HFFc6 (cell line): ENCODE measurements around the gene NINJ1. TPM values are rescaled to one million over a fixed set of nuclear protein-coding genes. Genes with fewer than 3 reads are reported as not detected.

ENCODE experiments used
- DNase-seq: peaks from one replicate; pipeline ENCODE4 v3.0.0-alpha.2; 2018
- H3K27ac Mint-ChIP-seq: 2 replicates; pipeline ENCODE4 v1.8.0; 2020; ENCODE audit warnings: mild to moderate bottlenecking, mixed read lengths
- H3K27me3 Mint-ChIP-seq: 2 replicates; pipeline ENCODE4 v1.8.0; 2021; ENCODE audit warnings: mild to moderate bottlenecking, moderate library complexity, mixed read lengths; ENCODE audit not compliant: insufficient read depth
- H3K36me3 Mint-ChIP-seq: 2 replicates; pipeline ENCODE4 v1.8.0; 2021; ENCODE audit warnings: low read depth, mixed read lengths
- H3K4me1 Mint-ChIP-seq: 2 replicates; pipeline ENCODE4 v1.8.0; 2020; ENCODE audit warnings: low read depth, mixed read lengths
- H3K4me3 Mint-ChIP-seq: 2 replicates; pipeline ENCODE4 v1.8.0; 2020; ENCODE audit warnings: mild to moderate bottlenecking, moderate library complexity, mixed read lengths
- H3K9me3 Mint-ChIP-seq: 2 replicates; pipeline ENCODE4 v1.8.0; 2020; ENCODE audit warnings: mild to moderate bottlenecking, mixed read lengths
- long read RNA-seq: library from polyadenylated mRNA; unstranded; transcript quantifications from one replicate; pipeline ENCODE4 v2.0.0, GENCODE V29; 2019
- total RNA-seq, 6 experiments: library from RNA; stranded (reverse); fragmentation: NEBNext Ultra II Directional; extraction: Animal tissue kit (Norgen Biotek cat#: 25700); gene quantifications; 2 replicates in 1 of 6; 3 replicates in 5 of 6; pipeline ENCODE4 v1.2.3, GENCODE V29; 2021
- TF ChIP-seq, protein P1 (sequence below): fragments of 200-600 bp; sonication (generic); IDR thresholded peaks from 2 replicates; pipeline ENCODE4 v1.5.0; 2021; ENCODE audit warnings: antibody characterized with exemption, mild to moderate bottlenecking

The NINJ1 gene, protein sequence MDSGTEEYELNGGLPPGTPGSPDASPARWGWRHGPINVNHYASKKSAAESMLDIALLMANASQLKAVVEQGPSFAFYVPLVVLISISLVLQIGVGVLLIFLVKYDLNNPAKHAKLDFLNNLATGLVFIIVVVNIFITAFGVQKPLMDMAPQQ
- 10 to 100 TPM; 23.2 to 28.0 (median 25.6) TPM for total RNA-seq
- long read RNA-seq, transcript NINJ1-201 (4 exons, 1,281 nt): major isoform, 62 of 66 reads
- long read RNA-seq, partial matches to known transcripts: 1 of 66 reads
- long read RNA-seq, other reads (novel, unspliced or antisense): 3 of 66 reads

DNA sequence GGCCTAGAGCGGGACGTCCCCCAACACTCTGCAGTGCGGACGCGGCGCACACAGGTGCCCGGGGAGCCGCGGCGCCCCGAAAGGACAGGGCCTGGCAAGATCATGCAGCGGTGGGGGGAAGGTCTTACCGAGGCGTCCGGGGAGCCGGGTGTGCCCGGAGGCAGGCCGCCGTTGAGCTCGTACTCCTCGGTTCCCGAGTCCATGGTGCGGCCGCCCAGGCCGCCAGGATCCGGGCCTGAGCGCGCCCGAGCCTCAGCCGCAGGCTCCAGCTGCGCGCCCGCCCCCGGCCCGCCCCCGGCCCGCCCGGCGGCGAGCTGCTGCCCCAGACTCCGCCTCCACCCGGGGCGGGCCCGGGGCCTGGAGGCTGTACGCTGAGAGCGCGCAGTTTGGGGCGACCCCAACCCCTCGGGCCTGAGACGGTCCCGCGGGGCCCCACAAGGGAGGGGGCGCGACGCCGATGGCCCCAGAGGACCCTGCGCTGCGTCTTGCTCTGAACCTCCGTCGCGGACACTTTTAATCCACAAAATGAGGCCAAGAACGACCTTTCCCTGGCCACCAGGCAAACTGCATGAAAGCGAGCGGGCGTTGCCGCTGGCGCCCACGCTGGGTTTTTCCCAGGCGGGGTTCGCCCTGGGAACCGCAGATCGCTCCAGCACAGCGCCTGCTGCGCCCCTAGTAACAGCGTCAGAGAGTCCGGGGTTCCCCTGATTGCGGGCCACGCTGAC lies at the start of gene NINJ1:
NINJ1 (minus strand) TSS at position 237 of the 725 bp plus-strand sequence; CDS start at position 203, 34 bp downstream.
- H3K27me3 Mint-ChIP-seq: no peaks in the 10 kb centered on the region
- peak within 1 kb of the TSS; percentile 82 for H3K27ac Mint-ChIP-seq
- H3K4me3 Mint-ChIP-seq: peak within 1 kb of the TSS; percentile 84
- peaks cover 4% of the 10 kb centered on the region for H3K36me3 Mint-ChIP-seq
- no peaks in the 10 kb centered on the region; the same call in 1 of the 2 replicates for H3K9me3 Mint-ChIP-seq
- peak; percentile 13 for DNase-seq
- TF ChIP-seq, protein P1, sequence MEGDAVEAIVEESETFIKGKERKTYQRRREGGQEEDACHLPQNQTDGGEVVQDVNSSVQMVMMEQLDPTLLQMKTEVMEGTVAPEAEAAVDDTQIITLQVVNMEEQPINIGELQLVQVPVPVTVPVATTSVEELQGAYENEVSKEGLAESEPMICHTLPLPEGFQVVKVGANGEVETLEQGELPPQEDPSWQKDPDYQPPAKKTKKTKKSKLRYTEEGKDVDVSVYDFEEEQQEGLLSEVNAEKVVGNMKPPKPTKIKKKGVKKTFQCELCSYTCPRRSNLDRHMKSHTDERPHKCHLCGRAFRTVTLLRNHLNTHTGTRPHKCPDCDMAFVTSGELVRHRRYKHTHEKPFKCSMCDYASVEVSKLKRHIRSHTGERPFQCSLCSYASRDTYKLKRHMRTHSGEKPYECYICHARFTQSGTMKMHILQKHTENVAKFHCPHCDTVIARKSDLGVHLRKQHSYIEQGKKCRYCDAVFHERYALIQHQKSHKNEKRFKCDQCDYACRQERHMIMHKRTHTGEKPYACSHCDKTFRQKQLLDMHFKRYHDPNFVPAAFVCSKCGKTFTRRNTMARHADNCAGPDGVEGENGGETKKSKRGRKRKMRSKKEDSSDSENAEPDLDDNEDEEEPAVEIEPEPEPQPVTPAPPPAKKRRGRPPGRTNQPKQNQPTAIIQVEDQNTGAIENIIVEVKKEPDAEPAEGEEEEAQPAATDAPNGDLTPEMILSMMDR: no peak
- H3K4me1 Mint-ChIP-seq: peaks cover 29% of the 10 kb centered on the region

DNA sequence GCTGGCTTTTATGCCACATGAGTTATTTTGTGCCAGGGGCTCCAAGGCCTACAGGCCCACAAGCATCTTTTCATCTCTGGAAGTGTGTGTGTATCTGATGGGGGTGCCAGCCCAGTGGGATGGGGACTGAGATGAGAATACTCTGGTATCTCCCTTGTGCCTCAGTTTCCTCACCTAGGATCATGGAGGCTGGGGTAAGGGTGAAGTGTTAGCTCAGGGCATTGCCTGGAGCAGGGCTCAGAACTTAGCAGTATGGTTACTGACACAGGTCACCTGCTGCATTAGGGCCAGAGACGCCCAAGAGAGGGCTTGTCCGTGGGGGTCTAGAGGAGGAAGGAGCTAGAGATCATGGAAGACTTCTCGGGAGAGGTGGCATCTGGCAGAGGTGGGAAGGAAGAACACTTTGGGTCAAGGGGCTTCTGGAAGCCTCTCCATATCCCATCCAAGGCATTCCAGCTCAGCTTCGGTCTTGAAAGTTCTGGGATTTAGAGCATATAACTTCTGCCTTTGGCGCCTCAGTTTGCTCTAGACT lies 49.1 kb upstream of the NINJ1 start:
- Mint-ChIP-seq H3K27me3 (peaks cover 40% of the 10 kb centered on the region), H3K27ac (no peak overlapping the region), H3K36me3 (peaks cover 5% of the 10 kb centered on the region; the same call in 1 of the 2 replicates), H3K9me3 (no peaks in the 10 kb centered on the region; the same call in 1 of the 2 replicates), H3K4me1 (no peaks in the 10 kb centered on the region), H3K4me3 (no peak overlapping the region)
- TF ChIP-seq, protein P1: no peak
- no peak for DNase-seq

DNA sequence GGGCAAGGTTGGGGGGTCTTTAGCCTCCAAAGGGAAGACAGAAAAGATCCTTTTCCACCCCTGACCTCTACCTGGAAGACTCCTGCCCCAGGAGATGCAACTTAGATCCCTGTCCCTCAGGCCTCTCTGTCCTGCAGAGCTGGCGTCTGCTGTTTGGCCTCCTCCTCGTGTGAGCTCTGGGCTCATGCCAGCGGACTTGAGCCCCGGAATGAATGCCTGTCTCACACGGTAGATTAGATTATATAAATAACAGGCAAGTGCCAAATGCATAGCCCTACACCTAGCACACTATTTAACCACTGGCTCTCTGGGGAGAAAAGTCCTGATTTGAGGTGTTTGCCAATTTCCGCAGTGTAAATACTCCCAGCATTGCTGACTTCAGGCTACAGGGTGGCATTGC lies 48.5 kb upstream of the NINJ1 start:
- peaks cover 38% of the 10 kb centered on the region for H3K27me3 Mint-ChIP-seq
- no peak overlapping the region for H3K27ac Mint-ChIP-seq
- no peaks in the 10 kb centered on the region for H3K4me1 Mint-ChIP-seq
- peaks cover 5% of the 10 kb centered on the region; the same call in 1 of the 2 replicates for H3K36me3 Mint-ChIP-seq
- DNase-seq: no peak
- TF ChIP-seq, protein P1: no peak
- H3K4me3 Mint-ChIP-seq: no peak overlapping the region
- H3K9me3 Mint-ChIP-seq: no peaks in the 10 kb centered on the region; the same call in 1 of the 2 replicates

DNA sequence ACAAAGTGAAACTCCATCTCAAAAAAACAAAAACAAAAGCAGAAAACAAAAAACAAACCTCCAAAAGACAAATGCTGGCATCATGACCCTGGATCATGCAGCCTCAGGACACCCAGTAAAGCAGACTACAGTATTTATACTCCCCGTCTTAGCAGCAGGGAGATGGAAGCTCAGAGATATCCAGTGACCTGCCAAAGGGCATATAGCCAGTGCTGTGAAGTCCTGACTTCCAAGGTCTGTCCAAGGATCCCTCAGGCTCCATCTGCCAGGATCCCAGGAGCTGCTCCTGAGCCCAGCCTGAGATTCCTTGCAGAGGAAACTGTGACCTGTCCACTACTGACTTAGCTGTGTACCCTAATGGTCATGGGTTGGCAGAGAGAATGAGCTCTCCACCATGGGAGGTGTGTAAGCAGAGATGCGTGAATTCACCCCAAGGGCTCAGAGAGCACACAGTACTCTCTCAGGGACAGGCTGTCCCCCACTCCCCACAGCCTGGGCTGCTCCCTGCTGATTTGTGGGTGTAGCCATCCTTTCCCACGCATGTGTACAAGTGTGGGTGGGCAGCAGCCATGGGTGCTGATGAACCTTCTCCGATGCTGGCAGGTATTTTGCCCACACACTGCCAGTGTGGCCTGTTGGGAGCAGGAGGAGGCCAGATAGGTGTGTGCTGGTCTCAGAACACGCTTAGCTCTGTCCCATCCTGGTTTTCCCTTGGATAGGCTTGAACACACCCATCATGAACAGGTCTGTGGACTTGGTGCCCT lies 47.8 kb upstream of the NINJ1 start:
- peaks cover 38% of the 10 kb centered on the region for H3K27me3 Mint-ChIP-seq
- no peaks in the 10 kb centered on the region for H3K4me1 Mint-ChIP-seq
- peaks cover 5% of the 10 kb centered on the region; the same call in 1 of the 2 replicates for H3K36me3 Mint-ChIP-seq
- H3K27ac Mint-ChIP-seq: no peak overlapping the region
- no peak for DNase-seq
- H3K9me3 Mint-ChIP-seq: no peaks in the 10 kb centered on the region; the same call in 1 of the 2 replicates
- H3K4me3 Mint-ChIP-seq: no peak overlapping the region
- TF ChIP-seq, protein P1: no peak

DNA sequence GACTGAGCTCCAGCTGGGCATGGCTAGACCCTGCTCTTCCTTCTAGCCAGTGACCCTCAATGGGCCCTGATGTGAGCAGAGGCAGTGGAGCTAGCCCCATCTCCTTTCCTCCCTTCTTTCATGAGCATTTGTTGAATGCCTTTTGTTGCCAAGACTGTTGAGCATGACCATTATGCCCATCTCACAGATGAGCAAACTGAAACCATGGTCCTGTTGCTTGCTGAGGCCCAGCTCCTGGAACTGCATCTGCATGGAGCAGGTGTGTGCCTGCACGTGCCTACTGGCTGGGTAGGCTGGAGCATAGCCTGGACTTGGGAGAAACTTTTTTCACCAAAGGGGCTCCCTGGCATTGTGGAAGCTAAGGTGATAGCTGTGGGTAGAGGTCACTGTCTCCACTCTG lies 46.9 kb upstream of the NINJ1 start:
- peaks cover 40% of the 10 kb centered on the region for H3K27me3 Mint-ChIP-seq
- DNase-seq: no peak
- peaks cover 5% of the 10 kb centered on the region; the same call in 1 of the 2 replicates for H3K36me3 Mint-ChIP-seq
- H3K27ac Mint-ChIP-seq: no peak overlapping the region
- TF ChIP-seq, protein P1: no peak
- no peak overlapping the region for H3K4me3 Mint-ChIP-seq
- no peaks in the 10 kb centered on the region; the same call in 1 of the 2 replicates for H3K9me3 Mint-ChIP-seq
- no peaks in the 10 kb centered on the region for H3K4me1 Mint-ChIP-seq
